Ishikawa (cell line): ENCODE results near the gene RGS7.

ENCODE experiments used
- MAX ChIP-seq: IDR thresholded peaks from 2 replicates; pipeline ENCODE4 v1.6.1; 2012
- TAF1 ChIP-seq: IDR thresholded peaks from 2 replicates; pipeline ENCODE4 v1.6.1; 2012; ENCODE audit warnings: low read depth, mild to moderate bottlenecking

- no peak for TF ChIP-seq MAX
- TF ChIP-seq TAF1: no peak
Measured at GRCh38 chr1:240956020-240956419, 401.0 kb downstream of the RGS7 start.
